NCI-H345 (cell line): ENCODE data around the gene BSPH1.
"Not testable (repeated sequence)": the region's sequence is repeated elsewhere in the genome, so short reads cannot be mapped to it uniquely, and the experiment has no call there.

Experiments
- DNase-seq: peaks from one replicate; lab custom pipeline; 2025; lab: John Stamatoyannopoulos, UW

Gene BSPH1

DNA sequence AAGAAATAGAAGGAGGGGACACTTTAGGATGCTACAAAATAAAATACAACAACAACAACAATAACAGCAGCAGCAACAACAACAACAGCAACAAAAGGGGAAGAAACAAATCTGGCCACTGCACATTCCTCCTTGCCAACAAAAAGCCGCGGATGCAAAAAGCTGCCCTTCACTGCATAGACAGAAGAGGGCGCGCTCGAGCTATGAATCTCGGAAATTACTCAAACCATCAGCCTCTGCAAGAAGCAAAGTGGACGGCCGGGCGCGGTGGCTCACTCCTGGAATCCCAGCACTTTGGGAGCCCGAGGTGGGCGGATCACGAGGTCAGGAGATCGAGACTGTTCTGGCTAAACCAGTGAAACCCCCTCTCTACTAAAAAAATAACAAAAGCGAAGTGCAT is 71.9 kb downstream of the BSPH1 start:
- not testable (repeated sequence) for DNase-seq
